Spinal cord (tissue), 10 donors: ENCODE results near the gene PRKCA. TPM values are rescaled to one million over a fixed set of nuclear protein-coding genes. Genes with fewer than 3 reads are reported as not detected.
A peak's percentile ranks its signal among the peaks of the same experiment; 100 is the strongest.

Experiments used
- DNase-seq, 6 donors: peaks; one replicate each; pipeline versions ENCODE4 v3.0.0 to v3.0.0-alpha.2; 2013 to 2015; ENCODE audit warnings: low spot score in 6 of 6, low read depth in 4 of 6
- H3K27ac ChIP-seq: one replicate; pipeline ENCODE4 v1.5.1; 2013; ENCODE audit warnings: low read depth, low read length, control low read depth
- H3K27me3 ChIP-seq: one replicate; pipeline ENCODE4 v1.6.1; 2013; ENCODE audit warnings: low read length; ENCODE audit not compliant: control insufficient read depth, insufficient read depth
- H3K36me3 ChIP-seq: one replicate; pipeline ENCODE4 v1.6.1; 2013; ENCODE audit warnings: low read length; ENCODE audit not compliant: control insufficient read depth, insufficient read depth
- H3K4me1 ChIP-seq: one replicate; pipeline ENCODE4 v1.6.1; 2013; ENCODE audit warnings: low read length; ENCODE audit not compliant: control insufficient read depth, insufficient read depth
- H3K4me3 ChIP-seq: one replicate; pipeline ENCODE4 v1.5.1; 2013; ENCODE audit warnings: low read depth, low read length, control low read depth
- H3K9me3 ChIP-seq: one replicate; pipeline ENCODE4 v1.6.1; 2013; ENCODE audit warnings: low read length; ENCODE audit not compliant: control insufficient read depth, insufficient read depth
- WGBS: methylation state at CpG from one replicate; pipeline ENCODE4 v1.1.5; 2013; ENCODE audit warnings: missing lambda C conversion rate; ENCODE audit not compliant: insufficient coverage; 5-methylcytosine and 5-hydroxymethylcytosine counted together
- polyA plus RNA-seq, 2 donors: library from polyadenylated mRNA; unstranded; fragments of 120-200 nt; gene quantifications; one replicate each; pipeline ENCODE4 v1.2.1, GENCODE V29; 2013; ENCODE audit not compliant: insufficient read length in 2 of 2
- total RNA-seq, 2 donors: library from RNA; depleted of rRNA in 1 of 2; stranded (reverse); fragments of 120-200 nt in 1 of 2; fragments of >200 nt in 1 of 2; gene quantifications; one replicate each; pipeline versions ENCODE4 v1.2.3 to v1.2.4, GENCODE V29; 2013 to 2014
- donor health status: healthy.

The PRKCA gene
- total and polyA plus RNA-seq, 4 donors, result 42.4 to 51.3 (median 48.2) TPM

GRCh38 chr17:66531851-66532295, 229.5 kb downstream of the PRKCA start:
- 85% methylated on average over 5 of the region's 5 CpGs for WGBS
- H3K27ac ChIP-seq, result no peak overlapping the region
- no peaks in the 10 kb centered on the region for H3K36me3 ChIP-seq
- H3K4me3 ChIP-seq, result no peak overlapping the region
- H3K27me3 ChIP-seq, result no peaks in the 10 kb centered on the region
- H3K4me1 ChIP-seq, result peaks cover 37% of the 10 kb centered on the region
- no peaks in the 10 kb centered on the region for H3K9me3 ChIP-seq
- DNase-seq, result no peak

DNA sequence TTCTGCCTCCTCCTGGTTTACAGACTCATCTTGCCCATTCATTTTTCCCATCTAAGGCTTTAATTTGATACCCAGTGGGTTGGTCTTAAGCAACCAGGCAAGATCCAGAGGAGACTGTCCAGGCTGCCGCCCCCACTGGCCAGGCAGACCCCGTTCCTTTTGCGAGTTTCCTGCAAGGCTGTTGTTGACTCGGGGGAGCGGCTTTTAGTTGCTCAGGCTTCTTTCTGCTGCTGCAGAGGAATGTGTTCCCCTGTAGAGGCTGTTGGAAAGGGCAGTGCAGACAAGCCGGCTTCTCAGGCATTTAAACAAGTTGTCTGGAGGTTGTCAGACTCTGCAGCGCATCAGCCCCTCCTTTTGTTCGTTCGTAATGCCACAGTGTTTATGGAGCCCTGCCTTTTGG, 231.2 kb downstream of the PRKCA start:
- Histone ChIP-seq H3K4me1 (peaks cover 44% of the 10 kb centered on the region), H3K27me3 (no peaks in the 10 kb centered on the region), H3K9me3 (no peaks in the 10 kb centered on the region), H3K27ac (peak overlapping the region; percentile 89), H3K36me3 (no peaks in the 10 kb centered on the region), H3K4me3 (no peak overlapping the region)
- peak in 5 of 6 donors; percentile 56 to 93 (median 74) for DNase-seq
- WGBS, result 5% methylated on average over 8 of the region's 9 CpGs

DNA sequence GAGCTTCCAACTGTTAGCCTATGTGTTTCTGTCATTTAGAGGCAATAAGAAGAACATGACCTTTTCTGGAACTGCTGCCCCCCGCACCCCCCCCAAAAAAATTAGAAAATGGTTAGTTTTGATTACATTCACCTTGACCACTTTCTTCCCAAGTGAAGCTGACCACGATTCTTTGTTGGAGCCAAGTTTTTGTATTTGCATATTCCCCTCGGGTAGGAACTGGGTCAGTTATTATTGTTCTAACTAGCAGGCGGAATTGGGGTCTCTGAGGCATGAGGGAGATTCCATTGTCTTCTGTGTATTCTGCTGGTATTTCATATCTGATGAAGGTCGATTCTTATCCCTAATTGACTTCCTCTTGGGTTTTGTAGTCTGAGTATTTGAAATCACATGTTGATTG, 231.6 kb downstream of the PRKCA start:
- Histone ChIP-seq H3K27me3 (no peaks in the 10 kb centered on the region), H3K36me3 (no peaks in the 10 kb centered on the region), H3K27ac (peak overlapping the region; percentile 89), H3K4me3 (no peak overlapping the region), H3K4me1 (peaks cover 48% of the 10 kb centered on the region), H3K9me3 (no peaks in the 10 kb centered on the region)
- no peak for DNase-seq
- no CpG with 5 or more reads among the region's 5 CpGs for WGBS

DNA sequence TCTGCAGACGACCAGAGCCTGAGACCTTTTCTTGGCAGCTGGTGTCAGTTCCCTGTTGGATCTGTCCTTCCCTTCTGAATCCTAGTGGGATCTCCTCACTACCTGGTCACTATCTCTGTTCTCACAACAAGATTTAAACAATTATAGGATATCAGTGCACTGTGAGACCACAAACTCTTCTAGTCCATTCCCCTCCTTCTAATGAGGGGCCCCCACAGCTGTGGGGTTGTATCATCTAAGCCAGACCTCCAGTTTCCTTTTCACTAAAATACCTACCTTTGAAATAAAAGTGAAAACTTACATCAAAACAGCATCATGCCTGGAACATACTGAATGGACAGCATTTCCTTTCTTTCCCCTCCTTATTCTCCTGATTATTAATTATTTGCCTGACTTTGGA, 233.2 kb downstream of the PRKCA start:
- no peaks in the 10 kb centered on the region for H3K36me3 ChIP-seq
- H3K27ac ChIP-seq, result no peak overlapping the region
- peaks cover 63% of the 10 kb centered on the region for H3K4me1 ChIP-seq
- H3K9me3 ChIP-seq, result no peaks in the 10 kb centered on the region
- no peaks in the 10 kb centered on the region for H3K27me3 ChIP-seq
- 55% methylated on average over 1 of the region's 1 CpG for WGBS
- DNase-seq, result no peak
- H3K4me3 ChIP-seq, result no peak overlapping the region

DNA sequence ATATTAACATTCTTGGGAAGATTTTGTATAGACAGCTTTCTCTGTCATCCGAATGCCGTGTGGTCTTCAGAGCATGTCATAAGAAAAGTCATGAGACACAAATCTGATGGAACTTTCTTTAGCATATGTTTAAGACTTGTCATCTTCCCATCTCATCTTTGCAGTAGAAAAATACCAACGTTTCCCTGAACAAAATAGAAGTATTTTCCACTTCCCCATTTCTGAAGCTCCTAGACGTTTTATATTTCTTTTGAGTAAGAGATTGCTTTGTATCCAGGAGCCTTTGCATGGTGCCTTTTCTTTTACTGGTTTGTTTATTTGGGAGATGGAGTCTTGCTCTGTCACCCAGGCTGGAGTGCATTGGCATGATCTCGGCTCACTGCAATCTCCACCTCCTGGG, 235.1 kb downstream of the PRKCA start:
- H3K4me1 ChIP-seq, result peaks cover 56% of the 10 kb centered on the region

GRCh38 chr17:66538776-66539175, 236.4 kb downstream of the PRKCA start:
- Histone ChIP-seq H3K27ac (peak overlapping the region; percentile 94), H3K27me3 (no peaks in the 10 kb centered on the region), H3K36me3 (no peaks in the 10 kb centered on the region), H3K4me3 (no peak overlapping the region), H3K9me3 (no peaks in the 10 kb centered on the region), H3K4me1 (peaks cover 47% of the 10 kb centered on the region)
- 77% methylated on average over 3 of the region's 5 CpGs for WGBS
- no peak for DNase-seq

More for the DNA sequence above, 235.1 kb downstream of the PRKCA start:
- WGBS, result 90% methylated on average over 2 of the region's 5 CpGs
- Histone ChIP-seq H3K36me3 (no peaks in the 10 kb centered on the region), H3K27ac (no peak overlapping the region), H3K4me3 (no peak overlapping the region), H3K9me3 (no peaks in the 10 kb centered on the region), H3K27me3 (no peaks in the 10 kb centered on the region)
- DNase-seq, result no peak

- Histone ChIP-seq H3K27ac (peak overlapping the region; percentile 94), H3K27me3 (no peaks in the 10 kb centered on the region), H3K4me1 (peaks cover 42% of the 10 kb centered on the region), H3K4me3 (no peak overlapping the region), H3K36me3 (no peaks in the 10 kb centered on the region), H3K9me3 (no peaks in the 10 kb centered on the region)
- 16% methylated on average over 16 of the region's 17 CpGs for WGBS
- peak in 5 of 6 donors; percentile 50 to 93 (median 75) for DNase-seq
These were observed 237.8 kb downstream of the PRKCA start for GRCh38 chr17:66540131-66540781.

- Histone ChIP-seq H3K36me3 (no peaks in the 10 kb centered on the region), H3K27me3 (no peaks in the 10 kb centered on the region), H3K4me3 (no peak overlapping the region), H3K27ac (peak overlapping the region; percentile 94), H3K4me1 (peaks cover 40% of the 10 kb centered on the region), H3K9me3 (no peaks in the 10 kb centered on the region)
- peak in 1 of 6 donors; percentile 70 for DNase-seq
- WGBS, result 47% methylated on average over 4 of the region's 8 CpGs
These were observed 239.2 kb downstream of the PRKCA start for GRCh38 chr17:66541461-66542128.

DNA sequence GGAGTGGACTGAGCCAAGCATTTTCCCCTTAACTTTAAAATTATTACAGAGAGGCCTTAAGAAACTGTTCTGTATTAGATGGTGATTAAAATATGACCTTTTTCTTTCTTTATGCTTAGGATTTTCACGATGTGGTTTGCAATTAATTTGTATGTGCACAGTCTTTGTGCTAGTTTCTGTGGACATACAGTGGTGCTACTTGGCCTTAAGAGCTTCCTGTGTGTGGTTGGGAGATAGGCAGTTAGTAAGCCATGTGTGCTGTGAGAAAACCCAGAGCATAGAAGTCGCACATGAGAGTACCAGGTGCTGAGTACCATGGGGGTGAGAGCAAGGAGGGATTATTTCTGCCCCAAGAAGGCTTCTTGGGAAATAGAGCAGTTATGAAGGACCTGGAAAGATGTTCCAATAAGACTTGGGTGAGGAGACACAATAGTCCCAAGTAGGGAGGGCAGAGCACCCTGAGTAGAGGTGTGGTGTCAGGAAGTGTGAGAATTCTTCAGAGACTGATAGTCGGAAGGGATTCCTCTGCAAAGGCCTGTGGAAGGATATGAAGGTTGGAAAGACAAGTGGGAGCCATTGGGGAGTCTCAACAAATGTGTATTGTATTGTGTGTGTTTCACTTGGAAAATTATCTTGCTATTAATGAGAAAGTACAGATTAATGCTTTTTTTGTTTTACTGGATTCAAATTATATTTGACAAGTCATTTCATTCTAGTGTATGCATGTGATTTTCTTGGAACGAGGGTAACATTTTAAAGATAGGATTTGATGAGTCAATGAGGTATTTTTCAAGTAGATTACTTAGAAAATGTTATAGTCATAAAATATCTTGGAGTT, 239.9 kb downstream of the PRKCA start:
- 69% methylated on average over 3 of the region's 4 CpGs for WGBS
- H3K27ac ChIP-seq, result peak overlapping the region; percentile 94
- H3K27me3 ChIP-seq, result no peaks in the 10 kb centered on the region
- H3K9me3 ChIP-seq, result no peaks in the 10 kb centered on the region
- H3K36me3 ChIP-seq, result no peaks in the 10 kb centered on the region
- no peak for DNase-seq
- H3K4me3 ChIP-seq, result no peak overlapping the region
- H3K4me1 ChIP-seq, result peaks cover 40% of the 10 kb centered on the region
